AG20443 (cell line): ENCODE data around the gene NDUFS3.

ENCODE experiments used
- DNase-seq: peaks from one replicate; pipeline ENCODE4 v3.0.0; 2012; ENCODE audit warnings: low spot score, mixed read lengths

The NDUFS3 gene

GRCh38 chr11:47591764-47592163 lies 12.9 kb downstream of the NDUFS3 start:
- no peak for DNase-seq

GRCh38 chr11:47592251-47592650 lies 13.4 kb downstream of the NDUFS3 start:
- no peak for DNase-seq

- DNase-seq: no peak
Observed at GRCh38 chr11:47592970-47593369, 14.1 kb downstream of the NDUFS3 start.

- DNase-seq: no peak
Observed at GRCh38 chr11:47593492-47593933, 14.6 kb downstream of the NDUFS3 start.

GRCh38 chr11:47593934-47594855 lies 15.3 kb downstream of the NDUFS3 start, which contains the start of gene C1QTNF4:
TSS of gene C1QTNF4 (minus strand) at chr11:47594411. CDS start at chr11:47590810, 3,601 bp downstream.
- DNase-seq: no peak

GRCh38 chr11:47595029-47595428 lies 16.2 kb downstream of the NDUFS3 start:
- no peak for DNase-seq

GRCh38 chr11:47595967-47596366 lies 17.1 kb downstream of the NDUFS3 start:
- DNase-seq: no peak

- DNase-seq: no peak
Observed at GRCh38 chr11:47599902-47600301, 21.0 kb downstream of the NDUFS3 start.

GRCh38 chr11:47603295-47603694 lies 24.4 kb downstream of the NDUFS3 start:
- peak; percentile 62 for DNase-seq

- DNase-seq: no peak
Observed at GRCh38 chr11:47605921-47606320, 27.0 kb downstream of the NDUFS3 start.

GRCh38 chr11:47606731-47607130 lies 27.9 kb downstream of the NDUFS3 start:
- DNase-seq: no peak

GRCh38 chr11:47607380-47607779 lies 28.5 kb downstream of the NDUFS3 start:
- DNase-seq: peak; percentile 85

- DNase-seq: no peak
Observed at GRCh38 chr11:47609675-47610074, 30.8 kb downstream of the NDUFS3 start.

GRCh38 chr11:47611348-47611794 lies 32.5 kb downstream of the NDUFS3 start:
- no peak for DNase-seq

GRCh38 chr11:47615249-47615648 lies 36.4 kb downstream of the NDUFS3 start:
- no peak for DNase-seq

- peak; percentile 83 for DNase-seq
Observed at GRCh38 chr11:47616726-47617416, 38.0 kb downstream of the NDUFS3 start.

GRCh38 chr11:47617417-47617809 lies 38.5 kb downstream of the NDUFS3 start:
- DNase-seq: peak; percentile 32

- no peak for DNase-seq
Observed at GRCh38 chr11:47620836-47621378, 42.0 kb downstream of the NDUFS3 start.

- DNase-seq: no peak
Observed at GRCh38 chr11:47626234-47626633, 47.4 kb downstream of the NDUFS3 start.

GRCh38 chr11:47628026-47628425 lies 49.2 kb downstream of the NDUFS3 start:
- no peak for DNase-seq

- no peak for DNase-seq
Observed at GRCh38 chr11:47631473-47631872, 52.6 kb downstream of the NDUFS3 start.
